Breast epithelium (tissue), 4 donors: Measurements from ENCODE around the gene MYL9. TPM values are rescaled to one million over a fixed set of nuclear protein-coding genes. Genes with fewer than 3 reads are reported as not detected.
A peak's percentile ranks its signal among the peaks of the same experiment; 100 is the strongest.

Experiments
- DNase-seq, 2 donors: peaks; one replicate each; pipeline ENCODE4 v3.0.0-alpha.2; 2019; ENCODE audit warnings: low spot score in 2 of 2
- H3K27ac ChIP-seq, 2 donors: fragments of 200-600 bp; sonication (generic) in 1 of 2; one replicate each; pipeline ENCODE4 v1.5.1; 2016 to 2019; ENCODE audit warnings: mild to moderate bottlenecking in 1 of 2
- H3K27me3 ChIP-seq, 2 donors: fragments of 200-600 bp; sonication (generic) in 1 of 2; one replicate each; pipeline versions ENCODE4 v1.5.1 to v1.6.0; 2017 to 2019; ENCODE audit warnings: control low read depth in 1 of 2, mild to moderate bottlenecking in 1 of 2
- H3K36me3 ChIP-seq: fragments of 200-600 bp; one replicate; pipeline ENCODE4 v1.5.1; 2019
- H3K4me1 ChIP-seq, 2 donors: fragments of 200-600 bp; sonication (generic); one replicate each; pipeline ENCODE4 v1.5.1; 2016 to 2019; ENCODE audit warnings: control low read depth in 1 of 2
- H3K4me3 ChIP-seq, 3 donors: fragments of 200-600 bp; sonication (generic); 1 replicate in 2 of 3; 2 replicates in 1 of 3; pipeline ENCODE4 v1.5.1; 2016 to 2019; ENCODE audit warnings: mild to moderate bottlenecking in 3 of 3, moderate library complexity in 2 of 3
- H3K9me3 ChIP-seq, 2 donors: fragments of 200-600 bp; sonication (generic) in 1 of 2; one replicate each; pipeline ENCODE4 v1.5.1; 2016 to 2019; ENCODE audit warnings: control low read depth in 1 of 2
- POLR2A ChIP-seq: fragments of 450-650 bp; IDR thresholded peaks from one replicate; pipeline ENCODE4 v1.6.1; 2016; ENCODE audit warnings: antibody characterized with exemption, mild to moderate bottlenecking, moderate library complexity
- POLR2AphosphoS5 ChIP-seq, 3 donors: sonication (generic); formaldehyde crosslinking; IDR thresholded peaks; one replicate each; pipeline ENCODE4 v1.6.1; 2017; ENCODE audit warnings: antibody characterized with exemption in 3 of 3
- intact Hi-C: fragments of 100-400 bp; cut with DNase I; formaldehyde crosslinking; loops from one replicate; pipeline ENCODE4 v1.15.1; 2023; ENCODE audit warnings: low total_unique reads
- total RNA-seq, 3 donors: library from RNA; depleted of rRNA; stranded (reverse); fragments of >200 nt; gene quantifications; one replicate each; pipeline ENCODE4 v1.1.0, GENCODE V29; 2016
- TF ChIP-seq, protein P1 (sequence below), 3 donors: fragments of 450-650 bp; IDR thresholded peaks; one replicate each; pipeline ENCODE4 v1.5.1; 2016 to 2017; ENCODE audit warnings: antibody characterized with exemption in 3 of 3, mild to moderate bottlenecking in 3 of 3, moderate library complexity in 3 of 3

Gene MYL9
- total RNA-seq, 3 donors from 2014 or later, result 72.9 to 112 (median 91.8) TPM

DNA sequence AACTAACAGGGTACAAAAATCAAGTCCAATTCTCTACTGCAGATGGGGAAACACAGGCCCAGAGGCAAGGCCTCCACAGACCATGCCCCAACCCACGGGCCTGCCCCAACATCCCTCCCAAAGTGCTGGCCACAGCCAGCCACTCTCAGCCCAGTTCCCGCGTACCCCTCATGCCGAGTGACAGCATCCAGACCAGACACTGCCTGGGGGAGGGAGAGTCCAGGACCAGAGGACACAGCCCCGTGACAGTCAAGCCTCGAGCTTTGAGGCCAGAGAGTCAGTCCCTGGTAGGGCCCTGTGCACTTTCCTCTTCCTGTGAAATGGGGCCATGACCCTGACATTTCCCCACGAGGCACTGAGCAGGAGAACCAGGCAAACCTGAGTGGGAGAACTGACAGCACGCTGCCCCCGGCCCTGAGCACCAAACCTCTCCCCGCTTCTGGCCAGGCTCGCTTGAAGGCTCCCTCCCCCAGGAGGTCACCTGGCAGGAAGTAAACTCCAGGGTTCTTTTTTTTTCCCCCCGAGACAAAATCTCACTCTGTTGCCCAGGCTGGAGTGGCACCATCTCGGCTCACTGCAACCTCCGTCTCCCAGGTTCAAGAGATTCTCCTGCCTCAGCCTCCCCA, 4.9 kb downstream of the MYL9 start:
- Histone ChIP-seq H3K9me3 (no peaks in the 10 kb centered on the region), H3K27me3 (no peaks in the 10 kb centered on the region), H3K4me3 (peak overlapping the region in 1 of 3 donors; percentile 16), H3K4me1 (peaks cover 0 to 7% of the 10 kb centered on the region in 2 donors), H3K36me3 (no peaks in the 10 kb centered on the region), H3K27ac (peak overlapping the region; percentile 44 to 54)
- intact Hi-C loops, result no loop called here
- no peak for DNase-seq
- TF ChIP-seq POLR2A, result no peak
- TF ChIP-seq POLR2AphosphoS5 (IDR thresholded peaks at IDR 0.05), result no peak
- TF ChIP-seq, protein P1, sequence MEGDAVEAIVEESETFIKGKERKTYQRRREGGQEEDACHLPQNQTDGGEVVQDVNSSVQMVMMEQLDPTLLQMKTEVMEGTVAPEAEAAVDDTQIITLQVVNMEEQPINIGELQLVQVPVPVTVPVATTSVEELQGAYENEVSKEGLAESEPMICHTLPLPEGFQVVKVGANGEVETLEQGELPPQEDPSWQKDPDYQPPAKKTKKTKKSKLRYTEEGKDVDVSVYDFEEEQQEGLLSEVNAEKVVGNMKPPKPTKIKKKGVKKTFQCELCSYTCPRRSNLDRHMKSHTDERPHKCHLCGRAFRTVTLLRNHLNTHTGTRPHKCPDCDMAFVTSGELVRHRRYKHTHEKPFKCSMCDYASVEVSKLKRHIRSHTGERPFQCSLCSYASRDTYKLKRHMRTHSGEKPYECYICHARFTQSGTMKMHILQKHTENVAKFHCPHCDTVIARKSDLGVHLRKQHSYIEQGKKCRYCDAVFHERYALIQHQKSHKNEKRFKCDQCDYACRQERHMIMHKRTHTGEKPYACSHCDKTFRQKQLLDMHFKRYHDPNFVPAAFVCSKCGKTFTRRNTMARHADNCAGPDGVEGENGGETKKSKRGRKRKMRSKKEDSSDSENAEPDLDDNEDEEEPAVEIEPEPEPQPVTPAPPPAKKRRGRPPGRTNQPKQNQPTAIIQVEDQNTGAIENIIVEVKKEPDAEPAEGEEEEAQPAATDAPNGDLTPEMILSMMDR (IDR thresholded peaks at IDR 0.05), result no peak

DNA sequence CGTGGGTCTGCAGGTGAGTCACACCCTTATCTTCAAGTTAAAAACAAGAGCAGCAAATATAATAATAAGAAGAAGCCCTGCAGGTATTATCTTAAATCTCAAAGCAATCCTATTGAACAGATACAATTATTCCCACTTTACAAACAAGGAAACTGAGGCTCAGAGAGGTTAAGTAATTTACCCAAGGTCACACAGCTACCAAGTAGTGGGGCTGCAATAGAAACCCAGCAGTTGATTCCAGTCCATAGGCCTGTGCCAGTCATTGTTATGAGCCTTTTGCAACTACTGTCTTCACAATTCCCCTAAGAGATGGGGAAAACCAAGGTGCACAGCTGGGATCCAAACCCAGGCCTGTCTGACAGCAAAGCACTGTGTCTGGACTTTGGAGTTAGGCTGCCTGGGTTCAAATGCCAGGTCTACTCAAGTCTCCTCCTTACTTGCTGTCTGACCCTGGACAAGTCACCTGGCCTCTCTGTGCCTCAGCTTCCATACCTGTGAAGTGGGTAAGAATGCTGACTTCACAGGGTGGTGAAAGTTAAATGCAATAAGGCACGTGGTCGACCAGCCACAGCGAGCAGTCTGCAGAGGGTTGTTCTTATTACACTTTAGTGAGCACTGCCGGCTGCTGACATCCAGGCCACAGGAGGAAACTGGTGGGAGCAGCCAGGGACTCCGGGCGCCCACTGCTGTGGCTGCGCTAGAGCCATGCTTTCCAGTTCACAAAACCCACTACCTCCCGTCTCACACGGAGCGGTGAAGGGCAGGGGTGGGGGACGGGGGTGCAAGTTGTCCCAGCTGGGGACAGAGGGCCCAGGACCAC, 6.1 kb downstream of the MYL9 start:
- intact Hi-C loops, result no loop called here
- Histone ChIP-seq H3K4me3 (no peak overlapping the region), H3K4me1 (peaks cover 0 to 7% of the 10 kb centered on the region in 2 donors), H3K36me3 (no peaks in the 10 kb centered on the region), H3K27me3 (no peaks in the 10 kb centered on the region), H3K27ac (peak overlapping the region in 1 of 2 donors; percentile 6), H3K9me3 (no peaks in the 10 kb centered on the region)
- TF ChIP-seq, protein P1 (IDR thresholded peaks at IDR 0.05), result no peak
- TF ChIP-seq POLR2AphosphoS5 (IDR thresholded peaks at IDR 0.05) (no peak), POLR2A (no peak)
- no peak for DNase-seq

DNA sequence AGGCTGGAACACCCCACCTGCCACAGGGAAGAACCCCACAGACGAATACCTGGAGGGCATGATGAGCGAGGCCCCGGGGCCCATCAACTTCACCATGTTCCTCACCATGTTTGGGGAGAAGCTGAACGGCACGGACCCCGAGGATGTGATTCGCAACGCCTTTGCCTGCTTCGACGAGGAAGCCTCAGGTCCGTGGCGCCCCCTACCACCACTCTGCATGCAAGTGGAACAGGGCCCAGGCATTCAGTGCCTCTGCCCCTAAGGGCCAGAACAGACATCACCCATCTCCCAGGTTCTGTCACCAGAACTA, 6.6 kb downstream of the MYL9 start:
- no peak for DNase-seq
- H3K4me3 ChIP-seq, result no peak overlapping the region

DNA sequence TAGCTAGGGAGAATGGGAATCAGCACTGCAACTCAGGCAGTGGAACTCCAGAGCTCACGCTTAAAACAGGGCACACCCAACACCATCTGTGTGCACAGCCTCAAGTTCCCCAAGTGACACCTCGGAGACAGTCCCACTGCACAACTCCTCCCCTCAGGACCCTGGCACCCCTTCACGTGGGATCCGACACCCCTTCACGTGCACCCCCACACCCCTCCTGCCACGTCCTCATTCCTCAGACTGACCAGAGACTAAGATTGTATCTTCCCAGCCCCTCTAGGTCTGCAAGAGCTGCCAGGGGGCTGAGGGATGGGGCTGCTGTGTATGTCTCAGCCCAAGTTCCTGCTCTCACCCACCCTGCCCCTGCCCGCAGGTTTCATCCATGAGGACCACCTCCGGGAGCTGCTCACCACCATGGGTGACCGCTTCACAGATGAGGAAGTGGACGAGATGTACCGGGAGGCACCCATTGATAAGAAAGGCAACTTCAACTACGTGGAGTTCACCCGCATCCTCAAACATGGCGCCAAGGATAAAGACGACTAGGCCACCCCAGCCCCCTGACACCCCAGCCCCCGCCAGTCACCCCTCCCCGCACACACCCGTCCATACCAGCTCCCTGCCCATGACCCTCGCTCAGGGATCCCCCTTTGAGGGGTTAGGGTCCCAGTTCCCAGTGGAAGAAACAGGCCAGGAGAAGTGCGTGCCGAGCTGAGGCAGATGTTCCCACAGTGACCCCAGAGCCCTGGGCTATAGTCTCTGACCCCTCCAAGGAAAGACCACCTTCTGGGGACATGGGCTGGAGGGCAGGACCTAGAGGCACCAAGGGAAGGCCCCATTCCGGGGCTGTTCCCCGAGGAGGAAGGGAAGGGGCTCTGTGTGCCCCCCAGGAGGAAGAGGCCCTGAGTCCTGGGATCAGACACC, 7.6 kb downstream of the MYL9 start:
- no peak for DNase-seq
- Histone ChIP-seq H3K27me3 (no peaks in the 10 kb centered on the region), H3K4me3 (no peak overlapping the region), H3K36me3 (no peaks in the 10 kb centered on the region), H3K9me3 (no peaks in the 10 kb centered on the region), H3K4me1 (peaks cover 0 to 7% of the 10 kb centered on the region in 2 donors), H3K27ac (peak overlapping the region in 1 of 2 donors; percentile 68)
- TF ChIP-seq POLR2AphosphoS5 (IDR thresholded peaks at IDR 0.05), result no peak
- TF ChIP-seq, protein P1 (IDR thresholded peaks at IDR 0.05), result no peak
- no peak for TF ChIP-seq POLR2A
- intact Hi-C loops, result no loop called here

More for the DNA sequence above, 6.6 kb downstream of the MYL9 start:
- peaks cover 0 to 7% of the 10 kb centered on the region in 2 donors for H3K4me1 ChIP-seq
- H3K27me3 ChIP-seq, result no peaks in the 10 kb centered on the region
- H3K36me3 ChIP-seq, result no peaks in the 10 kb centered on the region
- peak overlapping the region in 1 of 2 donors; percentile 8 for H3K27ac ChIP-seq
- intact Hi-C loops, result no loop called here
- TF ChIP-seq, protein P1 (IDR thresholded peaks at IDR 0.05), result no peak
- no peak for TF ChIP-seq POLR2AphosphoS5 (IDR thresholded peaks at IDR 0.05)
- no peak for TF ChIP-seq POLR2A
- H3K9me3 ChIP-seq, result no peaks in the 10 kb centered on the region
